ENCODE results near the gene ITK. TPM values are rescaled to one million over a fixed set of nuclear protein-coding genes. Genes with fewer than 3 reads are reported as not detected.

Gene ITK
- polyA plus RNA-seq, 2 of the 4 experiments (the other 2 are of a cell fraction) = not detected

- no peak overlapping the region for H3K4me2 ChIP-seq
- H3K4me3 ChIP-seq = no peak overlapping the region
- ChIA-PET POLR2A (no interaction called here), CTCF (interaction anchor here (6.5 kb wide), 1 partner anchor 55 kb away, joined by 52 read pairs; no protein-coding TSS in a partner anchor)
- FAIRE-seq (no peak), ATAC-seq (no peak), DNase-seq (ENCODE audit: low read depth in 1 of 2, low spot score in 1 of 2) (no peak)
- 61% methylated on average over 6 of the region's 6 CpGs for WGBS (ENCODE audit: missing lambda C conversion rate)
- no peak overlapping the region for H3K27ac ChIP-seq
- TF ChIP-seq ZC3H11A (IDR thresholded peaks at IDR 0.05) (peak; percentile 75), CBX8 (IDR thresholded peaks at IDR 0.05) (no peak)
- H3K9me3 ChIP-seq = no peaks in the 10 kb centered on the region
- H3K4me1 ChIP-seq = no peaks in the 10 kb centered on the region
Observed at GRCh38 chr5:157258450-157258849, 77.8 kb downstream of the ITK start.

GRCh38 chr5:157259699-157260098 is 79.1 kb downstream of the ITK start:
- DNase-seq (ENCODE audit: low read depth in 1 of 2, low spot score in 1 of 2) (no peak), FAIRE-seq (no peak), ATAC-seq (no peak)
- 37% methylated on average over 4 of the region's 4 CpGs for WGBS (ENCODE audit: missing lambda C conversion rate)
- H3K9me3 ChIP-seq = no peaks in the 10 kb centered on the region
- no peak overlapping the region for H3K27ac ChIP-seq
- no peaks in the 10 kb centered on the region for H3K4me1 ChIP-seq
- ChIA-PET POLR2A (no interaction called here), CTCF (interaction anchor here (0.8 to 1.3 kb wide), 2 partner anchors 14 to 112 kb away, joined by 3 read pairs; no protein-coding TSS in a partner anchor)
- TF ChIP-seq MAX (IDR thresholded peaks at IDR 0.05) = no peak
- no peak for TF ChIP-seq POLR2AphosphoS2 (conservative IDR thresholded peaks at IDR 0.05; ENCODE audit: low read length)
- TF ChIP-seq POLR2A (IDR thresholded peaks at IDR 0.05; ENCODE audit: low read length) = no peak
- TF ChIP-seq HOXB5 (CRISPR knock-in tag; IDR thresholded peaks at IDR 0.05) = no peak
- no peak for TF ChIP-seq USF2 (IDR thresholded peaks at IDR 0.05)
- no peak for TF ChIP-seq NFE2L2 (conservative IDR thresholded peaks at IDR 0.05; ENCODE audit: low read length)
- no peak for TF ChIP-seq ZFP36 (IDR thresholded peaks at IDR 0.05; ENCODE audit: borderline replicate concordance, partially characterized antibody)
- TF ChIP-seq CTCF (IDR thresholded peaks at IDR 0.05) = no peak
- TF ChIP-seq NPAS2 (CRISPR knock-in tag; IDR thresholded peaks at IDR 0.05; ENCODE audit: borderline replicate concordance) = no peak
- no peak for TF ChIP-seq EHMT2 (IDR thresholded peaks at IDR 0.05; ENCODE audit: low read depth)
- TF ChIP-seq ESRRA (IDR thresholded peaks at IDR 0.05; ENCODE audit: borderline replicate concordance, low read length) = no peak
- H3K4me2 ChIP-seq = no peak overlapping the region
- no peak overlapping the region for H3K4me3 ChIP-seq

- POLR2A ChIA-PET = no interaction called here
Observed at GRCh38 chr5:157263496-157264090, 83.0 kb downstream of the ITK start.

More at GRCh38 chr5:157263496-157264090, 83.0 kb downstream of the ITK start:
- no peak for DNase-seq (ENCODE audit: low read depth in 1 of 2, low spot score in 1 of 2)
- CTCF ChIA-PET = interaction anchor here (1.2 to 8.4 kb wide), 4 partner anchors 11 to 115 kb away, joined by 3 to 49 read pairs (median 4); no protein-coding TSS in a partner anchor
- TF ChIP-seq POLR2AphosphoS2 (conservative IDR thresholded peaks at IDR 0.05; ENCODE audit: low read length) = no peak
- TF ChIP-seq MAZ (IDR thresholded peaks at IDR 0.05; ENCODE audit: borderline replicate concordance, low read depth, low read length) = no peak
- no peak for TF ChIP-seq USF2 (IDR thresholded peaks at IDR 0.05)
- TF ChIP-seq JUNB (IDR thresholded peaks at IDR 0.05) = no peak
- no peak for TF ChIP-seq RFX5 (IDR thresholded peaks at IDR 0.05)
- TF ChIP-seq TP53 (CRISPR knock-in tag; IDR thresholded peaks at IDR 0.05) = no peak
- no peak for TF ChIP-seq CHD2 (IDR thresholded peaks at IDR 0.05; ENCODE audit: low read length, partially characterized antibody)
- no peak for TF ChIP-seq CEBPB (IDR thresholded peaks at IDR 0.05)
- Histone ChIP-seq H3K27ac (no peak overlapping the region), H3K4me2 (no peak overlapping the region), H3K9me3 (no peaks in the 10 kb centered on the region), H3K4me1 (peaks cover 15% of the 10 kb centered on the region; the same call in 2 of the 3 replicates), H3K4me3 (no peak overlapping the region)
- no peak for ATAC-seq
- FAIRE-seq = no peak
- 43% methylated on average over 7 of the region's 7 CpGs for WGBS (ENCODE audit: missing lambda C conversion rate)

Data from A549 (cell line).